Measurements from ENCODE around the gene PHKB.

PHKB gene

DNA sequence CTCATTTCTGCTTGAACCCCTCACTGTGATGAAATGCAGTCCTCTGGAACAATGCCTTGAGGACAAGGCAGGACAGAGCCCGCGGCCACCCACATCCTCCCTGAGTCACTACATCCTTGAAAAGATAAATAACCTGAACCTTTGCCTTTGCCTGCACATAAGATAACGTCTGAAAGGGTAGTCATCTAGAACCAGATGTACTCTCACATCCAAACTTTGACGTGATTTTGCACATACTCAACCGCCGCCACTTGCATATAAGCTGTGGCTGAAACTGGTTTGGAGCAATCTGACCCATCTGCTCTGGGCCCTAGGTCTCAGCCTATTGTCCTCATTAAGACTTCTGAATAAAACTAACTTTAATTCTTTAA is 252.1 kb downstream of the PHKB start:
- Mint-ChIP-seq H3K4me1 (ENCODE audit: low read depth in 2 of 2) (peaks cover 0 to 8% of the 10 kb centered on the region in 2 donors), H3K27ac (no peak overlapping the region), H3K4me3 (no peak overlapping the region), H3K36me3 (ENCODE audit: insufficient read depth) (no peaks in the 10 kb centered on the region), H3K27me3 (peaks cover 0 to 11% of the 10 kb centered on the region in 2 donors), H3K9me3 (no peaks in the 10 kb centered on the region)
- DNase-seq (no peak), ATAC-seq (replicated peaks) (no peak)

DNA sequence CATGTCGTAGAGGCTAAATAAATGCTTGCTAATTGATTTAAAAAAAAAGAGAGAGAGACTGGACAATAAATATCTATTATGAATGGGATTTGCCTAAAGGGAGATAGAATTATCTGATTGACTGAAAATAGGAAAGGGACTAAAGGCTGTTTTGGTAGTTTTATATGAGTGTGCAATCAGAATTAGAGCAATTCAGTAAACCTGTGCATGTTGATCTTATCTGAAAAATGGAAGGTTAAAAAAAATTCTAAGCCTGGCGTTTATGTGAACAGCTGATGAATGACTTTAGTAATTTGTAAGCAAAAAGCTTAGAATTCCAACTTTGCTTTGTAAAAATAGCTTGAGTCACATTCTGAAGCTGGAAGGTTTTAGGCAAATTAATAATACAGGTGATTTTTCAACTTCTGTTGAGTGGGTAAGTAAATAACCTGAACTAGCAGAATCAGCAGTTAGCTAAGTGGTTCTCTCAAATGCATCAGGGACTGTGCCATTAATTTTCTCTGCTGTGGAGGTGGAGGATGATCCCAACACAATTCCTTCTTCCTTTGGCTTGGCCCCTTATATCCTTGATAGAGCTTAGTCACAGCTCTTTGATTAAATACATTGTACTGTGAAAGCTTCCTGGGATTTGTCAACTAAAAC is 254.4 kb downstream of the PHKB start:
- H3K36me3 Mint-ChIP-seq (ENCODE audit: insufficient read depth): no peaks in the 10 kb centered on the region
- no peak overlapping the region for H3K27ac Mint-ChIP-seq
- H3K27me3 Mint-ChIP-seq: peaks cover 0 to 11% of the 10 kb centered on the region in 2 donors
- no peak for ATAC-seq (replicated peaks)
- peaks cover 0 to 5% of the 10 kb centered on the region in 2 donors for H3K4me1 Mint-ChIP-seq (ENCODE audit: low read depth in 2 of 2)
- no peak for DNase-seq
- no peak overlapping the region for H3K4me3 Mint-ChIP-seq
- no peaks in the 10 kb centered on the region for H3K9me3 Mint-ChIP-seq

DNA sequence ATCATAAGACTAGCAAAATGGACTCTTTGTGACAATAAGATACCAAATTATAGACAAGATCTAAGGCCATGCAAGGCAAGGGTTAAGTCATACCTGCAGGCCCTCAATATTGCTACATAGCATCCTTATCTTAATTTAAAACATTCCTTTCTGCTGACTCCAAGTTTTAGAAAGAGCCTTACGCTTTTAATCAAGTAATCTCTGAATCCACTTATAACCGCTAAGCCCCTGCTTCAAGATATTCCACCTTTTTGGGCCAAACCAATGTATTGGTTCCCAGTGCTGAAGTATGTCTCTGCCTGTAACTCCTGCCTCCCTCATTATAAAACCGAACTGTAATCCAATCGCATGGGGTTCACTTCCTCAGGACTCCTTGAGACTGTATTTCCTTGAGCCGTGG is 255.4 kb downstream of the PHKB start:
- H3K36me3 Mint-ChIP-seq (ENCODE audit: insufficient read depth): no peaks in the 10 kb centered on the region
- H3K27ac Mint-ChIP-seq: no peak overlapping the region
- DNase-seq (no peak), ATAC-seq (replicated peaks) (no peak)
- H3K4me3 Mint-ChIP-seq: no peak overlapping the region
- peaks cover 0 to 5% of the 10 kb centered on the region in 2 donors for H3K4me1 Mint-ChIP-seq (ENCODE audit: low read depth in 2 of 2)
- no peaks in the 10 kb centered on the region for H3K9me3 Mint-ChIP-seq
- H3K27me3 Mint-ChIP-seq: peaks cover 0 to 11% of the 10 kb centered on the region in 2 donors

GRCh38 chr16:47719713-47720112 is 258.6 kb downstream of the PHKB start:
- Mint-ChIP-seq H3K4me3 (no peak overlapping the region), H3K27me3 (peaks cover 6 to 8% of the 10 kb centered on the region in 2 donors), H3K9me3 (no peaks in the 10 kb centered on the region), H3K4me1 (ENCODE audit: low read depth in 2 of 2) (no peaks in the 10 kb centered on the region), H3K27ac (no peak overlapping the region), H3K36me3 (ENCODE audit: insufficient read depth) (no peaks in the 10 kb centered on the region)
- DNase-seq (no peak), ATAC-seq (replicated peaks) (no peak)

GRCh38 chr16:47721006-47721637 is 260.0 kb downstream of the PHKB start:
- Mint-ChIP-seq H3K36me3 (ENCODE audit: insufficient read depth) (no peaks in the 10 kb centered on the region), H3K27me3 (peaks cover 8 to 14% of the 10 kb centered on the region in 2 donors), H3K4me1 (ENCODE audit: low read depth in 2 of 2) (no peaks in the 10 kb centered on the region), H3K4me3 (no peak overlapping the region), H3K9me3 (no peaks in the 10 kb centered on the region), H3K27ac (no peak overlapping the region)
- DNase-seq: no peak
- no peak for ATAC-seq (replicated peaks)

DNA sequence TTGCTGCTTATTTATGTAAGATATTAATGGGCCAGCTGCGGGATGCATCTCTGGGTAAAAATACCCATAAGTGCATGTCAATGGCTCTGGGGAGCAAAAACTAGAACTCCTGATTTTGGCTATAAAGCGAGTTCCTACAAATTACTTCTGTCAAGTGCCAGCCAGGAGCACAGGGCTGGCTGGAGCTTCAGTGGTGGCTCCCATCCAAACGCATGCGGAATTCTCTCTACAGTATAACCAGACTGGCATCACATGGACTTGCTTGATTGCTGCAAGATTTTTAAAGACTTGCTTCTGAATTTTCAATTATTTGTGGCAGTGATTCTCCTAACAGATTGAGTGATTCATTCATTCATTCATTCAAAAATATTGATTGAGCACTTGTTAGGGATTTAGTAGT is 260.9 kb downstream of the PHKB start:
- peaks cover 9 to 15% of the 10 kb centered on the region in 2 donors for H3K27me3 Mint-ChIP-seq

DNA sequence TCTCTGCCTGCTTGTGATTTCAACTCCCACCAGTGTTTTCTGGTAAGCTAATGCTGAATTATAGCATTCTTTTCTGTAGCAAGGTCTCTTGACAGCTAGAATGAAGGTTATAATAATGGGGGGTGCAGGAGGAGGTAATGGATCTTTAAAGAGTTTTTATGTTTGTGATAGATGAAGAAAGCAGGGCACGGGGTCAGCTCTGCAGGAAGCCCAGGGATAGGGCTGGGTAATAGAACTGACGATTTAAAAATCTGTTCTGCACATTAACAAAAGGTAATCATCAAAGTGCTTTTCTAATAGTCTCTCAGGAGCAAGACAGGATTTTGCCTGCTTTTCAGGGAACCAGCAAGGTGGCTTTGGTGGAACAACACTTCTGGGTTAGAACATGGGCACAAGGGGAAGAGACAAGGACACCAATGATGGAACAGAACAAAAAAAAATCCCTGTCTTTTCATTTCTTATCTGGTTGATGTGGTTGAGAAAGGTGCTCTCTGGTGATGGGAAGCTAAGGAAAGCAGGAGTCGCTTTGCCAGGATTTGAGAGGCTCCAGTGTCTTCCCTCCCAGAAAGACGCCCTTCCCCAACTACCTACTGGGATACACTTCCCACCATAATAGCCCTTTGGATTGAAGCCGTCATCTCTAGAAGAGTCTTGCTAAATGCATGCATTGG is 263.1 kb downstream of the PHKB start:
- Mint-ChIP-seq H3K4me1 (ENCODE audit: low read depth in 2 of 2) (peaks cover 4 to 6% of the 10 kb centered on the region in 2 donors), H3K4me3 (no peak overlapping the region), H3K27me3 (peaks cover 9 to 15% of the 10 kb centered on the region in 2 donors), H3K36me3 (ENCODE audit: insufficient read depth) (no peaks in the 10 kb centered on the region), H3K27ac (no peak overlapping the region), H3K9me3 (no peaks in the 10 kb centered on the region)
- no peak for ATAC-seq (replicated peaks)
- no peak for DNase-seq

More for the DNA sequence above, 260.9 kb downstream of the PHKB start:
- Mint-ChIP-seq H3K27ac (no peak overlapping the region), H3K4me1 (ENCODE audit: low read depth in 2 of 2) (no peaks in the 10 kb centered on the region), H3K9me3 (no peaks in the 10 kb centered on the region), H3K36me3 (ENCODE audit: insufficient read depth) (no peaks in the 10 kb centered on the region), H3K4me3 (no peak overlapping the region)
- DNase-seq: no peak
- no peak for ATAC-seq (replicated peaks)

- no peak for ATAC-seq (replicated peaks)
- H3K4me1 Mint-ChIP-seq (ENCODE audit: low read depth in 2 of 2): peaks cover 4 to 6% of the 10 kb centered on the region in 2 donors
- peaks cover 15 to 17% of the 10 kb centered on the region in 2 donors for H3K27me3 Mint-ChIP-seq
- H3K36me3 Mint-ChIP-seq (ENCODE audit: insufficient read depth): no peaks in the 10 kb centered on the region
- H3K9me3 Mint-ChIP-seq: no peaks in the 10 kb centered on the region
- H3K27ac Mint-ChIP-seq: no peak overlapping the region
- no peak overlapping the region for H3K4me3 Mint-ChIP-seq
- no peak for DNase-seq
These were observed 264.1 kb downstream of the PHKB start for GRCh38 chr16:47725188-47725695.

DNA sequence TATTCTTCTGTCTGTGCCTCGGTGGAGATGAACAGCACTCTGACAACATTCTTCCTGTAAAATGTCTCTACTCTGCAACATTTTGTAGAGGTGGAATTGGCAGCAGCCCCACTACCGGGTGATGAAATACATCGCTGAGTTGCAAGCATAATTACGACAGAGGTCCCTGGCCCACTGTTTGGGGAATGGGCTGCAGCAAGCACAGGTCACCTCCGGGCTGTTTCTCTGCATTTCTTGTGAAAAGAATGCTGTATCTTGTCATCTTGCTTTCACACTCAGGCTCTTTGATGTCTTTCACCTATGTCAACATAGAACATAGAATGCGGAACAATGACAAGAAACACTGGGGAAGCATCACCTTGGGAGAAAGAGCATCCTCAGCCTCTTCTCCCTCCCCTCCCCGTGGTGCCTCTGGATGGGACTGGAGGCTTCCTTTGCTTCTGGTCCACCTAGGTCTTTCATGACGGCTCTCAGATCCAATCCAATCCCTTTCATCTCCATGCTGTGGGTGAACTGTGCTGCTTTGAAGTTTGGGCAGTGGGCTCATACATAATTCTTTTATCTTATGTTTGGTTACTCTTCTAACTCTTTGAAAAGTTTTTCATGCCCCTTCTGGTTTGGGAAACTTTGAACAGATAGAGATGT is 265.0 kb downstream of the PHKB start:
- Mint-ChIP-seq H3K27ac (no peak overlapping the region), H3K27me3 (peaks cover 15 to 18% of the 10 kb centered on the region in 2 donors), H3K4me1 (ENCODE audit: low read depth in 2 of 2) (peaks cover 4 to 6% of the 10 kb centered on the region in 2 donors), H3K36me3 (ENCODE audit: insufficient read depth) (peaks cover under 1% of the 10 kb centered on the region), H3K9me3 (no peaks in the 10 kb centered on the region), H3K4me3 (no peak overlapping the region)
- no peak for ATAC-seq (replicated peaks)
- no peak for DNase-seq

DNA sequence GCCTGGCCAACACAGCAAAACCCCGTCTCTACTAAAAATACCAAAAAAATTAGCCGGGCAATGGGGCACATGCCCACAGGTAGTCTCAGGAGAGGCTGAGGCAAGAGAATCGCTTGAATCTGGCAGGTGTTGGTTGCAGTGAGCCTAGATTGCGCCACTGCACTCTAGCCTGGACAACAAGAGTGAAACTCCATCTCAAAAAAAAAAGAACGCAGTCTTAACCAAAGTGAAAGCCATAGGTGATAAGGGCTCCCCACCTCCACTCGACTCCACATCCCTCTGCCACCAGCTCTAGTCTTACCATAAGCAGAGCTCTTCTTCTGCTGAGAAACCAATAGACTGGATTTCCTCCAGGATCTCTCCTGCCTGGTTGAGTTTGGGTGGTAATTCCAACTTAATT is 266.0 kb downstream of the PHKB start:
- H3K36me3 Mint-ChIP-seq (ENCODE audit: insufficient read depth): peaks cover 2% of the 10 kb centered on the region
- DNase-seq (no peak), ATAC-seq (replicated peaks) (no peak)
- no peak overlapping the region for H3K4me3 Mint-ChIP-seq
- no peak overlapping the region for H3K27ac Mint-ChIP-seq
- peaks cover 4 to 6% of the 10 kb centered on the region in 2 donors for H3K4me1 Mint-ChIP-seq (ENCODE audit: low read depth in 2 of 2)
- H3K27me3 Mint-ChIP-seq: peaks cover 14 to 18% of the 10 kb centered on the region in 2 donors
- no peaks in the 10 kb centered on the region for H3K9me3 Mint-ChIP-seq

DNA sequence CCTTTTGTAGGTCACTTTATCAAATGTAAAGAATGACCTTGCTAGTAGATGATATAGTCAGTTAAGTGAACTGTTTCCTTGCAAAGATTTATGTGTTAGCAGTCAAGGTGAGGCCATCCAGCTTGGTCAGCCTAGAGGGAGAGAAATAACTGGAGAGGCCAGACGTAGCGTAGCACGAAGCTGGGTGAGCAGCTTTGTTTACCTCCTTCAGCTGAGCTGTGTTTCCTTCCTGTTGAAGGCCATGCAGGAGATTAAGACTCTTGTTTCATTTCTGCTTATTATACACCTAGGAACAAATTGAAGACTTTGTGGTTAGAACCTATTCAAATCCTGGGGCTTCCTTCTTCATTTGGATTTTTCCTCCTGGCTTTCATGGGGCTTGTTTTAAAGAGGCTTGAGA is 267.1 kb downstream of the PHKB start:
- H3K4me3 Mint-ChIP-seq: no peak overlapping the region
- DNase-seq (no peak), ATAC-seq (replicated peaks) (no peak)
- H3K4me1 Mint-ChIP-seq (ENCODE audit: low read depth in 2 of 2): peaks cover 6 to 7% of the 10 kb centered on the region in 2 donors
- H3K27ac Mint-ChIP-seq: no peak overlapping the region
- no peaks in the 10 kb centered on the region for H3K9me3 Mint-ChIP-seq
- H3K36me3 Mint-ChIP-seq (ENCODE audit: insufficient read depth): peaks cover 2% of the 10 kb centered on the region
- H3K27me3 Mint-ChIP-seq: peaks cover 9 to 25% of the 10 kb centered on the region in 2 donors

- Mint-ChIP-seq H3K27me3 (peaks cover 9 to 31% of the 10 kb centered on the region in 2 donors), H3K36me3 (ENCODE audit: insufficient read depth) (peaks cover 2% of the 10 kb centered on the region), H3K9me3 (no peaks in the 10 kb centered on the region), H3K4me1 (ENCODE audit: low read depth in 2 of 2) (peaks cover 6 to 7% of the 10 kb centered on the region in 2 donors), H3K4me3 (no peak overlapping the region), H3K27ac (no peak overlapping the region)
- DNase-seq: no peak
- no peak for ATAC-seq (replicated peaks)
These were observed 268.6 kb downstream of the PHKB start for GRCh38 chr16:47729701-47730100.

GRCh38 chr16:47731252-47731651 is 270.1 kb downstream of the PHKB start:
- Mint-ChIP-seq H3K27me3 (peaks cover 0 to 22% of the 10 kb centered on the region in 2 donors), H3K4me1 (ENCODE audit: low read depth in 2 of 2) (peaks cover 6 to 7% of the 10 kb centered on the region in 2 donors), H3K9me3 (no peaks in the 10 kb centered on the region), H3K36me3 (ENCODE audit: insufficient read depth) (peaks cover 2% of the 10 kb centered on the region), H3K27ac (no peak overlapping the region), H3K4me3 (no peak overlapping the region)
- DNase-seq: no peak
- ATAC-seq (replicated peaks): no peak
